Measurements from ENCODE around the gene WNT5A.

- no peak for TF ChIP-seq EZH2 (IDR thresholded peaks at IDR 0.05)
- no peak for TF ChIP-seq CTCF (IDR thresholded peaks at IDR 0.05)
Measured at GRCh38 chr3:55486101-55486856, 827 bp downstream of the WNT5A start.

Measured in neural progenitor cell (in vitro differentiated cells).